Heart right ventricle (tissue), 16 donors: ENCODE results near the gene ZCCHC7. TPM values are rescaled to one million over a fixed set of nuclear protein-coding genes. Genes with fewer than 3 reads are reported as not detected.

Experiments
- ATAC-seq, 8 donors: fragments of 200-7000 bp; cut with Tn5 transposase; one replicate each; pipeline ENCODE4 v1.9.1; 2020; ENCODE audit warnings: mild to moderate bottlenecking in 8 of 8, moderate library complexity in 8 of 8, moderate number of reproducible peaks in 1 of 8
- DNase-seq, 2 donors: peaks; one replicate each; pipeline ENCODE4 v3.0.0-alpha.2; 2020
- H3K27ac ChIP-seq, 10 donors: fragments of 200-600 bp; sonication (generic) in 2 of 10; one replicate each; pipeline versions ENCODE4 v1.5.0 to v1.8.0; 2020 to 2022; ENCODE audit warnings: mild to moderate bottlenecking in 3 of 10
- H3K27me3 ChIP-seq, 7 donors: fragments of 200-600 bp; one replicate each; pipeline ENCODE4 v1.8.0; 2021 to 2022; ENCODE audit warnings: mild to moderate bottlenecking in 2 of 7
- H3K36me3 ChIP-seq, 9 donors: fragments of 200-600 bp; sonication (generic) in 1 of 9; one replicate each; pipeline versions ENCODE4 v1.5.0 to v1.8.0; 2020 to 2022; ENCODE audit warnings: mild to moderate bottlenecking in 2 of 9
- H3K4me1 ChIP-seq, 9 donors: fragments of 200-600 bp; sonication (generic) in 1 of 9; one replicate each; pipeline versions ENCODE4 v1.5.0 to v1.8.0; 2020 to 2022; ENCODE audit warnings: mild to moderate bottlenecking in 4 of 9
- H3K4me3 ChIP-seq, 10 donors: fragments of 200-600 bp; sonication (generic) in 2 of 10; one replicate each; pipeline versions ENCODE4 v1.5.0 to v1.8.0; 2020 to 2022; ENCODE audit warnings: mild to moderate bottlenecking in 7 of 10, moderate library complexity in 2 of 10
- H3K9me3 ChIP-seq, 11 donors: fragments of 200-600 bp in 10 of 11; sonication (generic) in 2 of 11; one replicate each; pipeline versions ENCODE4 v1.5.0 to v1.8.0; 2013 to 2022; ENCODE audit warnings: mild to moderate bottlenecking in 2 of 11, control low read depth in 1 of 11, moderate library complexity in 1 of 11
- WGBS, 2 donors: extraction: QIAGEN DNeasy Blood & Tissue Kit; methylation state at CpG; one replicate each; pipeline ENCODE4 v1.1.7; 2013; ENCODE audit warnings: inconsistent platforms in 1 of 2; 5-methylcytosine and 5-hydroxymethylcytosine counted together
- intact Hi-C, 10 donors: fragments of 100-400 bp; cut with DNase I; formaldehyde crosslinking; loops; one replicate each; pipeline versions ENCODE4 v1.11.1 to v1.14.2; 2022
- polyA plus RNA-seq, 2 donors: library from polyadenylated mRNA; stranded (reverse); fragments of 200-250 nt; gene quantifications; one replicate each; pipeline ENCODE4 v1.2.3, GENCODE V29; 2013
- total RNA-seq, 10 donors: library from RNA; stranded (reverse); fragmentation: NEBNext Ultra II Directional in 3 of 10; extraction: Animal tissue kit (Norgen Biotek cat#: 25700) in 3 of 10; gene quantifications; one replicate each; pipeline versions ENCODE4 v1.2.1 to v1.2.4, GENCODE V29; 2021 to 2023
- TF ChIP-seq, protein P1 (sequence below), 9 donors: fragments of 200-600 bp; sonication (generic) in 2 of 9; IDR thresholded peaks; one replicate each; pipeline versions ENCODE4 v1.5.0 to v1.8.0; 2021 to 2022; ENCODE audit warnings: antibody characterized with exemption in 9 of 9, mild to moderate bottlenecking in 5 of 9, moderate library complexity in 1 of 9
- donor health status: Arrhythmogenic right ventricular cardiomyopathy.
- donor health status: ischemic (EF 13 %, LVEDD 7.1; RV severe dilation, severe dysfunction).
- donor health status: healthy with polysubstance abuse.
- donor health status: DM: no; HTN: yes; CAD: no.
- donor health status: DM: no; HTN: no; CAD: no.
- donor health status: ischemic (EF 25% LVEDD 6.9; RV normal size, moderate dysfunction).
- donor health status: ischemic (EF 25% LVEDD 5.7; RV mildly dilated, moderate dysfunction).
- donor health status: healthy.
- donor health status: DM: yes; HTN: yes; CAD: no.
- donor health status: Ischemic cardiomyopathy.
- donor health status: ischemic (EF 35%, LVEDD 5.7; RV mildly dilated, moderate dysfunction).
- donor health status: nonischemic (EF 11% LVEDD 7.7; RV severe dilation, severe dysfunction).
- donor health status: DM: yes; HTN: yes; CAD: no.
- donor health status: PGD.
- donor health status: ischemic (EF 29% LVEDD 5.4; RV normal size, mild dysfunction).
- donor health status: nonischemic (EF 23%, LVEDD 6.1; RV moderate dilation, normal function).

ZCCHC7 gene
- total and polyA plus RNA-seq, 12 donors, result 4.3 to 11.9 (median 8.9) TPM

DNA sequence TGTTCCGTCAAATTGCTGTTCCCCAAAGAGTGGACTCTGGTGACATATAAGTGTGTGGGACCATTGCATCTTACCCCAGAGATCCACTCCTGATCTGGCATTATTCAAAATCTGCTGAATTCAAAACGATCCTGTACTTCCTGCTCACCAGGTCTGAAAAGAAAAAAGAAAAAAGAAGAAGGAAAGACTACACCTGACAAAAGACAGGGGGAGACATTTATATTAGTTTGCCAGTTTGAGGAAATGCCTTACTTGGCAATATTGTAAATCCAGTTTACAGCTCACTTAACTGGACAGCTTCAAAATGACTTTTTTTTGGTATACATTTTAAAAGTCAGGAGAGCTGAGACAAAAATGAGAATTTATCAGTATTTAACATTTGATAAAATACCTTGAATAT lies 287.1 kb downstream of the ZCCHC7 start:
- no peak for DNase-seq
- Histone ChIP-seq H3K27me3 (no peaks in the 10 kb centered on the region), H3K36me3 (no peaks in the 10 kb centered on the region), H3K4me1 (peaks cover 0 to 12% (median 0%) of the 10 kb centered on the region in 9 donors), H3K4me3 (no peak overlapping the region), H3K27ac (no peak overlapping the region), H3K9me3 (no peaks in the 10 kb centered on the region)
- intact Hi-C loops, result loop anchor here in 1 of 10 donors (10.0 kb wide), 1 partner anchor 73 kb away; no protein-coding TSS in a partner anchor
- no peak for ATAC-seq
- 68 to 73% methylated on average over 2 of the region's 2 CpGs for WGBS, 2 donors
- TF ChIP-seq, protein P1, sequence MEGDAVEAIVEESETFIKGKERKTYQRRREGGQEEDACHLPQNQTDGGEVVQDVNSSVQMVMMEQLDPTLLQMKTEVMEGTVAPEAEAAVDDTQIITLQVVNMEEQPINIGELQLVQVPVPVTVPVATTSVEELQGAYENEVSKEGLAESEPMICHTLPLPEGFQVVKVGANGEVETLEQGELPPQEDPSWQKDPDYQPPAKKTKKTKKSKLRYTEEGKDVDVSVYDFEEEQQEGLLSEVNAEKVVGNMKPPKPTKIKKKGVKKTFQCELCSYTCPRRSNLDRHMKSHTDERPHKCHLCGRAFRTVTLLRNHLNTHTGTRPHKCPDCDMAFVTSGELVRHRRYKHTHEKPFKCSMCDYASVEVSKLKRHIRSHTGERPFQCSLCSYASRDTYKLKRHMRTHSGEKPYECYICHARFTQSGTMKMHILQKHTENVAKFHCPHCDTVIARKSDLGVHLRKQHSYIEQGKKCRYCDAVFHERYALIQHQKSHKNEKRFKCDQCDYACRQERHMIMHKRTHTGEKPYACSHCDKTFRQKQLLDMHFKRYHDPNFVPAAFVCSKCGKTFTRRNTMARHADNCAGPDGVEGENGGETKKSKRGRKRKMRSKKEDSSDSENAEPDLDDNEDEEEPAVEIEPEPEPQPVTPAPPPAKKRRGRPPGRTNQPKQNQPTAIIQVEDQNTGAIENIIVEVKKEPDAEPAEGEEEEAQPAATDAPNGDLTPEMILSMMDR (IDR thresholded peaks at IDR 0.05), result no peak

Other genes starting within 250 kb of the ZCCHC7 start
- under 1 TPM in 1 of 10 donors, not detected in 9; 0.09 TPM for gene PAX5, start 86.3 kb upstream of the ZCCHC7 start, total RNA-seq
- under 1 TPM in 1 of 2 donors, not detected in 1; under 0.01 TPM for gene PAX5, start 86.3 kb upstream of the ZCCHC7 start, polyA plus RNA-seq